Mucosa of rectum (tissue), 2 donors: ENCODE results near the gene TNFRSF18.
"Not testable (repeated sequence)": the region's sequence is repeated elsewhere in the genome, so short reads cannot be mapped to it uniquely, and the experiment has no call there.

ENCODE experiments used
- H3K27ac ChIP-seq, 2 donors: one replicate each; pipeline ENCODE4 v1.7.0; 2013; ENCODE audit warnings: inconsistent platforms in 2 of 2, low read depth in 2 of 2, low read length in 2 of 2
- H3K27me3 ChIP-seq, 2 donors: one replicate each; pipeline ENCODE4 v1.7.0; 2013; ENCODE audit warnings: low read length in 2 of 2; ENCODE audit not compliant: control insufficient read depth in 2 of 2, insufficient read depth in 2 of 2
- H3K36me3 ChIP-seq, 2 donors: one replicate each; pipeline ENCODE4 v1.7.0; 2013; ENCODE audit warnings: low read length in 2 of 2; ENCODE audit not compliant: control insufficient read depth in 2 of 2, insufficient read depth in 2 of 2
- H3K4me1 ChIP-seq, 2 donors: one replicate each; pipeline ENCODE4 v1.7.0; 2013; ENCODE audit warnings: low read length in 2 of 2, mild to moderate bottlenecking in 1 of 2; ENCODE audit not compliant: control insufficient read depth in 2 of 2, insufficient read depth in 2 of 2
- H3K4me3 ChIP-seq, 2 donors: one replicate each; pipeline ENCODE4 v1.7.0; 2013; ENCODE audit warnings: low read length in 2 of 2
- H3K9ac ChIP-seq, 2 donors: one replicate each; pipeline ENCODE4 v1.7.0; 2013; ENCODE audit warnings: low read length in 2 of 2, low read depth in 1 of 2, mild to moderate bottlenecking in 1 of 2
- H3K9me3 ChIP-seq, 2 donors: one replicate each; pipeline ENCODE4 v1.7.0; 2013; ENCODE audit warnings: low read length in 2 of 2; ENCODE audit not compliant: control insufficient read depth in 2 of 2
- donor health status: healthy.
- donor health status: Normal muscosa, but diverticular disease.

TNFRSF18 gene

DNA sequence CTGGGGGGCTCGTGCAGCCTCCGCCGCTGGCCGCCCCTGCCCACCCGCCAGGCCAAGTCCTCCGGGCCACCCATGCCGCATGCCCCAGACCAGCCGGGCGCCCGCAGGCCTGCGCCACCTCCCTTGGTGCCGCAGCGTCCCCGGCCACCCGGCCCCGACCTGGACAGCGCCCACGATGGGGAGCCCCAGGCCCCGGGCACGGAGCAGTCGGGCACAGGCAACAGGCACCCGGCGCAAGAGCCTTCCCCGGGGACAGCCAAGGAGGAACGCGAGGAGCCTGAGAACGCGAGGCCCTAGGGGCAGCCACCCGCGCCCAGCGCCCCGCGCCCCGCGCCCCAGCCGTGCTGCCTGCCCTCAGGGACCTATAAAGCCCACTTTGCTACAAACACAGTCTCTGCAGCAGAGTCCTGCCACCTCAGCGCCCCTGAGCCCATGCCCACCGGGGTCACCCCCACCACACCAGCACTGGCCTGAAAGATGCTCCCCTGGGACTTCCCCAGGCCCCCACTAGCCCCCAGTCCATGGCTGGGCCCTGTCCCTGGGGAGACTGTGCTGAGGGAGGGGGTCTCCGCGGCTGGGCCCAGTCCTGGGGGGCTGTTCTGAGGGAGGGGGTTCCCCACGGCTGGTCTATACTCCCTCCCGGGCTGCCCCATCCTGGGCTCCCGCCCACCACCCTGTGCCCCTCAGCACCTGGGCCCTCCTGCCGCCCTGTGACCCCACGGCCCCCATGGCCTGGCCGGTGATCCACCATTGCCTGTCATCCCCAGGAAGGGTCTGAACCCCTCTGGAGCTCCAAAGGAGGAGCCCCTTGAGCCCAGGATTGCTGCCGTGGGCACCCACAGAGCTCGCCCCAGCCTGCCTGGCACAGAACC is 8.6 kb downstream of the TNFRSF18 start:
- Histone ChIP-seq H3K27me3 (peaks cover 0 to 5% of the 10 kb centered on the region in 2 donors), H3K4me3 (no peak overlapping the region), H3K9ac (no peak overlapping the region), H3K9me3 (no peaks in the 10 kb centered on the region), H3K36me3 (no peaks in the 10 kb centered on the region), H3K4me1 (no peaks in the 10 kb centered on the region), H3K27ac (no peak overlapping the region)

DNA sequence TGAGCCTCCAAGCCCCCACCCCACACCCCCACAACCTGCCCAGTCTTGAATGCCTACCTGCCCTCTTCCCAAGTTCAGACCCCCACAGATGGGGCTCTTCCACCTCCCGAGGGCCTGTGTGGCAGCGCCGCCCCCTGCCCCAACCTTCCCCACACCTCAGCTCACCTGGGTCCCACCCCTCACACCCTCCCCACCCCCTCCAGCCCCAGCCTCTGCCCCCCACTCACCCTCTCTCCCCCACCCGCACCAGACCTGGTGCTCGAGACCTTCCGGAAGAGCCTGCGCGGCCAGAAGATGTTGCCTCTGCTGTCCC is 9.2 kb downstream of the TNFRSF18 start:
- Histone ChIP-seq H3K27ac (no peak overlapping the region), H3K4me3 (no peak overlapping the region), H3K27me3 (peaks cover 0 to 5% of the 10 kb centered on the region in 2 donors), H3K4me1 (no peaks in the 10 kb centered on the region), H3K9me3 (no peaks in the 10 kb centered on the region), H3K9ac (no peak overlapping the region), H3K36me3 (no peaks in the 10 kb centered on the region)

DNA sequence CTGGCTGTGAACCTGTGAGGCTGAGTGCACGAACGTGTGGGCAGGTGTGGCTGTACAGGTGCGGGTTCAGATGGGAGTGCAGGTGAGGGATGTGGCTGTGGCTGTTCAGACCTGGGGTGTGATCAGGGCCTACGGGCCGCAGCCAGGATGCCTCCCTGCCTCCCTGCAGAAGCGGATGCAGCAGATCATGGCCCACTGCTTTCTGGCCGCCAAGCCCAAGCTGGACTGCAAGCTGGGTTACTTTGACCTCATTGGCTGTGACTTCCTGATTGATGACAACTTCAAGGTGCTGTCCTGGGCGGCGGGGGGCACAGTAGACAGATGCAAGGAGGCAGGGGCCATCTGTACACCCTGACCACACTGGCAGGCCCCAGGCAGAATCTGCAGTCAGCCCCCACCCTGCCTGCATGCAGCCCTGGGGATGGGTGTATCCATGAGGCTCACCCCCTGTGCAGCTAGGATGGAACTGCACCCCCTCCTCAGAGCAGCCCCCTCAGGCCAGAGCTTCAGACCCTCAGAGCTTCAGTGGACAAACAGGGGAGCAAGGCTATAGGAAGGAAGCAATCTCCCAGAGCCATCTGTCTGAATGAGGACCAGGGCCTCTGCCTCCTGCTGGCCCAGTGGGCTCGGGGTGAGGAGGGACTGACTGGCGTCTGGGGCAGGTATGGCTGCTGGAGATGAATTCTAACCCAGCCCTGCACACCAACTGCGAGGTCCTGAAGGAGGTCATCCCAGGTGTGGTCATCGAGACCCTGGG is 9.8 kb downstream of the TNFRSF18 start:
- no peak overlapping the region for H3K27ac ChIP-seq
- H3K36me3 ChIP-seq, result no peaks in the 10 kb centered on the region
- H3K4me1 ChIP-seq, result no peaks in the 10 kb centered on the region
- no peak overlapping the region for H3K9ac ChIP-seq
- peaks cover 0 to 5% of the 10 kb centered on the region in 2 donors for H3K27me3 ChIP-seq
- no peaks in the 10 kb centered on the region for H3K9me3 ChIP-seq
- H3K4me3 ChIP-seq, result no peak overlapping the region

DNA sequence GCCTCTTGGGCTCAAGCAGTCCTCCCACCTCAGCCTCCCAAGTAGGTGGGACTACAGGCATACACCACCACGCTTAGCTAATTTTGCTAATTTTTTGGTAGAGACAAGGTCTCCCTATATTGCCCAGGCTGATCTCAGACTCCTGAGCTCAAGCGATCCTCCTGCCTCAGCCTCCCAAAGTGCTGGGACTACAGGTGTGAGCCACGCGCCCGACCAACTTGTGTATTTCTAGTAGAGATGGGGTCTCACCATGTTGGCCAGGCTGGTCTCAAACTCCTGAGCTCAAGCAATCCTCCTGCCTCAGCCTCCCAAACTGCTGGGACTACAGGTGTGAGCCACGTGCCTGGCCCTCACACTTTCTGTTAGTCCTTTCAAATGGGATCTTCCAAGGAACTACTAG is 10.7 kb downstream of the TNFRSF18 start:
- H3K4me1 ChIP-seq, H3K9me3 ChIP-seq, H3K36me3 ChIP-seq, H3K4me3 ChIP-seq, H3K27ac ChIP-seq, H3K9ac ChIP-seq, H3K27me3 ChIP-seq: not testable (repeated sequence)

DNA sequence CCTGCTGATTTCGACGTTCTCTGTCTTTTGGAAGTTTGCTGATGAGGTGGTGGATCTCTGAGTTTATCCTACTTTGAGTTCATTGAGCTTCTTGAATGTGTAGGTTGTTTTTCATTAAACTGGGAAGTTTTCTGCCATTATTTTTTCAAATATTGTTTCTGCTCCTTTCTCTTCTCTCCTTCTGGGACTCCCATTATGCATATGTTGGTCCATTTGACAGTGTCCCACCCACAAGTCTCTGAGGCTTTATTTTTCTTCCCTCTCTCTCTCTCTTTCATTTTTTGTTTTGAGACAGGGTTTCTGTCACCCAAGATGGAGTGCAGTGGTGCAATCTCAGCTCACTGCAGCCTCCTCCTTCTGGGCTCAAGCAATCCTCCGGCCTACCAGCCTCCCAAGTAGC is 11.7 kb downstream of the TNFRSF18 start:
- no peak overlapping the region for H3K27ac ChIP-seq
- no peaks in the 10 kb centered on the region for H3K36me3 ChIP-seq
- H3K27me3 ChIP-seq, result peaks cover 0 to 5% of the 10 kb centered on the region in 2 donors
- H3K4me3 ChIP-seq, result no peak overlapping the region
- H3K4me1 ChIP-seq, result no peaks in the 10 kb centered on the region
- no peak overlapping the region for H3K9ac ChIP-seq
- H3K9me3 ChIP-seq, result no peaks in the 10 kb centered on the region

DNA sequence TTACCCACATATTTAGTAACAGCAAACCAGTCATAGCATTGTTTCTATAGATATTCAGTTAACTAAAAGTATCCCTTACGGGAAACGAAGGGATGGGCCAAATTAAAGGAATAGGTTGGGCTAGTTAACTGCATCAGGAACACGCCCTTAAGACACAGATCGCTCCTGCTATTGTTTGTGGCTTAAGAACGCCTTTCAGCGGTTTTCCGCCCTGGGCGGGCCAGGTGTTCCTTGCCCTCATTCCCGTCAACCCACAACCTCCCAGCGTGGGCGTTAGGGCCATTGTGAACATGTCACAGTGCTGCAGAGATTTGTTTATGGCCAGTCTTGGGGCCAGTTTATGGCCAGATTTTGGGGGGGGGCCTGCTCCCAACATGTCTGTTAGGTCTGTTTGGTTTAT is 14.7 kb downstream of the TNFRSF18 start:
- Histone ChIP-seq H3K9ac (no peak overlapping the region), H3K9me3 (no peaks in the 10 kb centered on the region), H3K4me1 (no peaks in the 10 kb centered on the region), H3K4me3 (no peak overlapping the region), H3K36me3 (no peaks in the 10 kb centered on the region), H3K27me3 (no peaks in the 10 kb centered on the region), H3K27ac (no peak overlapping the region)

DNA sequence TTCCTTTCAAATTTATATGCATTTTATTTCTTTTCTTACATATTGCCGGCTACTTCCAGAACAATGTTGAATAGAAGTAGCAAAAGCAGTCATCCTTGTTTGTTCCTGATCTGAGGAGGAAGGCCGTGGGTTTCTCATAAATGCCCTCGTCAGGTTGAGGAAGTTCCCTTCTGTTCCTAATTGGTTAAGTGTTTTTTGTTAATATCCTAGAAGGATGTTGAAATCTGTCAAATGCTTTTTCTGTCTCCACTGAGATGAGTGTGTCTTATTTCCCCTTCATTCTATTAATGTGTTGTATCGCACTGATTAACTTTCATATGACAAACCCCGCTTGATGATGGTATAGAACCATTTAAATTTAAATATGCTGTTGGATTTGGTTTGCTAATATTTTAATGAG is 17.3 kb downstream of the TNFRSF18 start:
- Histone ChIP-seq H3K9ac (no peak overlapping the region), H3K4me3 (no peak overlapping the region), H3K4me1 (no peaks in the 10 kb centered on the region), H3K27me3 (no peaks in the 10 kb centered on the region), H3K36me3 (no peaks in the 10 kb centered on the region), H3K9me3 (no peaks in the 10 kb centered on the region), H3K27ac (no peak overlapping the region)

DNA sequence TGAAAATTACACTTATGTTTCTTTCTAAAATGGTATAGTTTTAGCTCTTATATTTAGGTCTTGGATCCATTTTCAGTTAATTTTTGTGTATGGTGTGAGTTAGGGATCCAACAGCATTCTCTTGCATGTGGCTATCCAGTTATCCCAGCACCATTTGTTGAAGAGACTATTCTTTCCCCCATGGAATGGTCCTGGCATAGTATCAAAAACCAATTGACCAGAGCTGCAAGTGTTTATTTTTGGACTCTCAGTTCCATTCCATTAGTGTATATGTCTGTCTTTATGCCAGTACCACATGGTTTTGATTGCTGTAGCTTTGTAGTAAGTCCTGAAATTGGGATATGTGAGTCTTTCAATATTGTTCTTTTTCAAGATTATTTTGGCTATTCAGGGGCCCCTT is 18.5 kb downstream of the TNFRSF18 start:
- Histone ChIP-seq H3K9ac (no peak overlapping the region), H3K27me3 (no peaks in the 10 kb centered on the region), H3K9me3 (no peaks in the 10 kb centered on the region), H3K4me1 (no peaks in the 10 kb centered on the region), H3K4me3 (no peak overlapping the region), H3K27ac (no peak overlapping the region), H3K36me3 (no peaks in the 10 kb centered on the region)

DNA sequence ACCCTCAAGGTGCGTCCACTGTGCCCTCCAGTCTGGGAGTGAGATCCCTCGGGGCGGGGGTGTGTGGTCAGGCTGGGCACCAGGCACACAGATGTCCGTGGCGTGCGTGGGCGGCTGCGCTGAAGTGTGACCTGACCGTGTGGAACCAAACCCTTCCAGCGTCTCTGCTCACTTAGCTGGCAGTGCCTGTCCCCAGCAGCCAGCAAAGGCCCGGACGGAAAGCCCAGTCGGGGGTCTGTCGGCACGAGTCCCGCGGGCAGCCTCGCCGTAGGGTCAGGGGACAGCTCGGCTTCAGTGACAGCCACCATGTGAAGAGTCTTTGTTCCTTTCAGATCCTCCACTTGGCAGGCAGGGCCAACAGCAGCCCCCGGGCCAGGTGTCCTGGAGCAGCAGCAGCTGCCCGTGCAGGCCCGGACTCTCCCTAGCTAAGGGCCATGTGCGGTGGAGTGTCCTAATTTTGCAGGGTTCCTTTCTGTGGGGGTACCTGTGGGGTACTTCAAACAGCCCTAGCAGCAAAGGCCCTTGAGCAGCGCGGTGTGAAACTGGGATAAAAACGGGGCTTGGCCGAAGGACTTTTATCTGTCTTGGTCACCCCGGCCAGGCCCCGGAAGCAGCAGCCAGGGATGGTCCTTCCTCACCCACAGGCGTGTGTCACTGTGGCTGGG is 21.2 kb downstream of the TNFRSF18 start:
- Histone ChIP-seq H3K9ac (no peak overlapping the region), H3K4me1 (no peaks in the 10 kb centered on the region), H3K36me3 (no peaks in the 10 kb centered on the region), H3K9me3 (no peaks in the 10 kb centered on the region), H3K27me3 (no peaks in the 10 kb centered on the region), H3K4me3 (no peak overlapping the region), H3K27ac (no peak overlapping the region)
